Activated naive CD4-positive, alpha-beta T cell treated with anti-CD3 and anti-CD28 coated beads for 36 hours (primary cell): ENCODE measurements around the gene PLAGL2. TPM values are rescaled to one million over a fixed set of nuclear protein-coding genes. Genes with fewer than 3 reads are reported as not detected.
"Not testable (repeated sequence)": the region's sequence is repeated elsewhere in the genome, so short reads cannot be mapped to it uniquely, and the experiment has no call there.

Experiments used
- CTCF ChIA-PET: fragments of 350-600 bp; sonication (Branson Sonifier 250); formaldehyde crosslinking; loops from one replicate; lab custom pipeline; 2021; ENCODE audit warnings: antibody characterized with exemption; lab: Charles Lee
- DNase-seq: peaks from one replicate; pipeline ENCODE4 v3.0.0-alpha.2; 2020
- H3K27ac Mint-ChIP-seq: one replicate; pipeline ENCODE4 v1.8.0; 2021; ENCODE audit warnings: mild to moderate bottlenecking, mixed read lengths
- H3K27me3 Mint-ChIP-seq: one replicate; pipeline ENCODE4 v1.8.0; 2021; ENCODE audit warnings: low read depth, mixed read lengths
- H3K36me3 Mint-ChIP-seq: one replicate; pipeline ENCODE4 v1.8.0; 2021; ENCODE audit warnings: low read depth, mixed read lengths
- H3K4me1 Mint-ChIP-seq: one replicate; pipeline ENCODE4 v1.8.0; 2021; ENCODE audit warnings: low read depth, mixed read lengths
- H3K4me3 Mint-ChIP-seq: one replicate; pipeline ENCODE4 v1.8.0; 2021; ENCODE audit warnings: mild to moderate bottlenecking, moderate library complexity, mixed read lengths
- H3K9me3 Mint-ChIP-seq: one replicate; pipeline ENCODE4 v1.8.0; 2021; ENCODE audit warnings: mixed read lengths
- intact Hi-C: fragments of 100-400 bp; cut with micrococcal nuclease; formaldehyde crosslinking; loops from one replicate; pipeline ENCODE4 v1.15.1; 2023
- total RNA-seq, 2 experiments: library from RNA; stranded (reverse); gene quantifications; one replicate each; pipeline ENCODE4 v1.2.3, GENCODE V29; 2021

PLAGL2 gene
- total RNA-seq, 2 experiments from 2014 or later = 63.3 to 64.9 TPM

DNA sequence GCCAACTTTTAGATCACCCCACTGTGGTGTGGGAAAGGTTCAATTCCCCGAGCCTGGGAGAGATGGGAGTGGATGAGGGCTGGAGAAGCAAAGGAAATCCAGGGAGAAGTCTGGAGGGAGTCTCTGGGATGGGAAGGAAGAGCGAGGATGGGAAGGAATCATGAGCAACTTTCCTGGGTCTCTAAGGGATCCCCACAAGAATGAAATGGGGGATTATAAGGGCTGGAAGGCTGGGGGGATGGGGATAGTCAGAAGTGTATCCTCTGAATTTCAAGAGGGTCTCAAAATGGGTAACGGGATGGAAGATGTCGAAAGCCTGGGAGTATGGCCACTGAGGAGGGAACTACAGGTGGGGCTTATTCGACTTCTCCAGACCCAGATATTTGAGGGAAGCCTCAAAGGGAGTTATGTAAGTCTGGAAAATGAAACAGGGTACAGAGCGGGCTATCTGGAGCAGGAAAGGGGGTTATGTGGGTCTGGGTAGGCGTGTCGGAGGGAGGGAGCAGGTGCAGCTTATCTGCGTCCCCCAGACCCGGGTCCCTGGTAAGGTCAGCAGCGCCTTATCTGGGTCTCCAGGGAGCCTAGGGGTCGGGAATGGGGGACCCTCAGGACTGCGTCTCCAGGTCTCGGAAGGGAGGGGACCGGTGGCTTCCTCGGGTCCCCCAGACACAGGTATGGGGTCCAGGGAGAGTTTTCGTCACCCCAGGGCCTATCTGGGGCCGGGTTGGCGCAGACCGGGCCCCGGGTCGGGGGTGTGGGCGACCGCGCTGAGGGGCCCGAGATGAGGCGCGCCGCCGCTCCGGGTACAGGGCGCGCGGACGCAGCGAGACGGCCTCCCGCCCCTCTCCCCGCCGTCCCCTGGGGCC lies 550 bp downstream of the PLAGL2 start:
- peaks cover 79% of the 10 kb centered on the region for H3K36me3 Mint-ChIP-seq
- CTCF ChIA-PET = no interaction called here
- no peak for DNase-seq

DNA sequence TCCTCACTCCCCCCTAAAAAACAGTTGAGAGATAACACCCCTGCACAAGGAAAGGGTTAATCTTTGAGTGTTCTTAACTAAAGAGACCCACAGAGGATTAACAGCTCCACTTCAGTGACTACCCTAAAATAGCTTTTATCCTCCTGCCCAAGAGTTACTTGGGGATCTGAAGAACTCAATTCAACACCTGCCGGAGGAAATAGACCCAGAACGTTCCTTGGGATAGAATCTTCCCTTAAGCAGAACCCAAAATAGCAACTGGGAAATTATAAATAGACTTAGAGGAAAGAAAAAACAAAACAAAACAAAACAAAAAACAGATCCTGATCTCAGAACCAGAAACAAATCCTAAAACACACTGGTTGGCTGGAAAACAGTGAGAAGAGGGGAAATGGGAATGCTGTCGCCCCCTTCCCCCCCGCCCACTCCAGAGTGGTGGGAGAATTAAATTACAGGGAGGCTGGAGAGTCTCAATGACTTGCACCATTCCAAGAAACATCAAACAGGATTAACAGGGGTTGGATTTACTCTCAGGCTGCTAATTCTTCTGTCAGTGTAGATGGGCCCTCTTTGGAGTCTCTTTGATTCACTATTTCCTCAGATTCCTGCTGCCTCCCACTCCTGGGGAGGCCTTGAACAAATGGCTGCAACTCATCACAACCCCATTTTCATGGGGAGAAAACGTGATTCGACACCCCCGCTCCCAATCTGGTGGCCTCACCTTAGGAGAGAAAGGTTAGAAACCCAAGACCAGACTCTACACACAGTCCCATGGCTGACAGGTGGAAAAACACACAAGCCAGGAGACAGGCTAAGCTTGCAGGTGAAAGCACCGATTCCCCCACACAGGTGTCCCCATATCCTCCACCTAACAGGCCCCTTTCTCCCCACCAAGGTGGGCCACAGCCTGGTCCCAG lies 1.4 kb downstream of the PLAGL2 start:
- DNase-seq = no peak
- CTCF ChIA-PET = interaction anchor here (0.6 to 0.9 kb wide), 4 partner anchors 25 to 319 kb away, joined by 3 to 5 read pairs (median 3); no protein-coding TSS in a partner anchor
- H3K27ac Mint-ChIP-seq = peak overlapping the region; percentile 98

More for the DNA sequence above, 550 bp downstream of the PLAGL2 start:
- peaks cover 70% of the 10 kb centered on the region for H3K4me1 Mint-ChIP-seq
- peak overlapping the region; percentile 98 for H3K27ac Mint-ChIP-seq
- H3K4me3 Mint-ChIP-seq = peak overlapping the region; percentile 99
- intact Hi-C loops = loop anchor here (1.0 kb wide), 1 partner anchor 98 kb away; the partner anchor contains the start of gene TM9SF4
- H3K9me3 Mint-ChIP-seq = no peaks in the 10 kb centered on the region
- no peaks in the 10 kb centered on the region for H3K27me3 Mint-ChIP-seq

DNA sequence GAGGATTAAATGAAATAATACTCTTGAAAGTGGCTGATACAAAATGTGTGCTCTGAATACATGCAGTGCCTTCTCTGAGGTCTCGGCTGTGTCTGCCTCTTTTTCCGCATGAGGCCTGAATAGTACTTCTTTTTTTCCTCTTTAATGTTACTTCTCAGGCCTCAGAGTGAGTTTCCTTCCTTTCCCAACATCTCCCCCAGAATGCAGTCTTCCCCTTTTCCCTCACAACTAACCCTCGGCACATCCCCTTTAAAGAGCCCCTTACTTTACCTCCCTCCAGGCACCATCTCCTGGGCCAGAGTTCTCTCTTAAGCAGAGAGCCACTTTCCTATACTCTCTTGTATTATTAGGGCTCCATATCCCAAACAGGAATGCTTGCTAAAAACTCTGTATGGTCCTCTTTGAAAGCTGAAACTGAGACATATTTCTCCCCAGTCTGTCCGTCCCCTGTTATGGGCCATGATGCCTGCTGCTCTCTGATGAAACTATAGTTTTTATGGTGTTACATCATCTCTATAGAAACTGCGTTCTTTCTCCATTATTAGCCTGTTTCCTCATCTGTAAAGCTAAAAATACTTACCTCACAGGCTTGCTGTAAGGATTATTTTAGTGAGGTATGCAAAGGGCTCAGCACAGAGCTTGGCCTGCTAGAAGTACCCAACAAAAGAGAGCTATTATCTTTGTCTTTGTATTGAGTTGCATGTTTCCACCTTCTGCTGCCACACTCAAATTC lies 2.3 kb downstream of the PLAGL2 start:
- peaks cover 72% of the 10 kb centered on the region for H3K4me1 Mint-ChIP-seq

More for the DNA sequence above, 1.4 kb downstream of the PLAGL2 start:
- intact Hi-C loops = no loop called here
- Mint-ChIP-seq H3K27me3 (no peaks in the 10 kb centered on the region), H3K9me3 (no peaks in the 10 kb centered on the region), H3K36me3 (peaks cover 81% of the 10 kb centered on the region), H3K4me3 (peak overlapping the region; percentile 99), H3K4me1 (peaks cover 72% of the 10 kb centered on the region)

DNA sequence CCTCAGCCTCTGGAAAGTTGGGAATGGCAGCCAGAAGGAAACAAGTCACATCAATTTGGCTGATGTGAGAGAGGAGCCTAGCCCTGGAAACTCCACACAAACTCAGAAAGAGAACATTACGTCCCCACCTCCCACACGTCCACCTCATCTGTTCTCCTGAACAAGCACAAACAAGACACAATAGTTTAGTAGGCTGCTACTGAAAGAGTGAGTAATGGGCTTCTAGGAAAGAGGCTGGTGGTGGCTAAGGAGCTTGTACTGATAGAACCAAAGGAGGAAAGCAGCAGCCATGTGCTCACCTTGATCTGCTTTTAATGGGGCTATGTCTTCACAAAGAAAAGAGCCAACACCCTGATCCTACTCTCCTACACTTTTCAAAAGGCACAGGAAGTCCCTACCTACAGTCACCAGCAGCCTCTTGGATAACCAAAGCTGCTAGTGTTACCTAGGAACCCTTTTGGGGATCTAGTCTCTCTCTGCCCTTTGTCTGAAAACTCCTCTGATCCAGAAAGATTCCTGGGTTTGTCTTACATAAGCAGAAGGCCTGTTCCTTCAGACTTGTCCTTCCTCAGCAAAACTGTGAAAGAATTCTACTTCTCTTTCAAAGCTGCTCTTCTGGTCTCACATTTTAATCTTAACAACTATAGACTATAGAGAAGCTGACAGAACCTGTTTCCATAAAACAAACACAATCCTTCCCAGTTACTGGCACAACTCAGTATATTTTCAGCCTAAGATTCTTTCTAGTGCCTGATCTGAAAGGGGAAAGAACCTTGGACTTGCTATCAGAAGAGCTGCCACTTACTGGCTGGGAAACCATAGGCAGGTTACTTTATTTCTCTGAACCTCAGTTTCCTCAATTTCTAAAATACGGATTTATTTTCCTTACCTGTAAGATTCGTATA lies 3.1 kb downstream of the PLAGL2 start:
- CTCF ChIA-PET = interaction anchor here (0.8 to 1.4 kb wide), 3 partner anchors 16 to 155 kb away, joined by 3 to 4 read pairs (median 3); no protein-coding TSS in a partner anchor
- peaks cover 81% of the 10 kb centered on the region for H3K36me3 Mint-ChIP-seq

More for the DNA sequence above, 2.3 kb downstream of the PLAGL2 start:
- intact Hi-C loops = no loop called here
- peak overlapping the region; percentile 98 for H3K27ac Mint-ChIP-seq
- CTCF ChIA-PET = interaction anchor here (0.6 to 1.4 kb wide), 6 partner anchors 26 to 320 kb away, joined by 3 to 5 read pairs (median 3); no protein-coding TSS in a partner anchor
- no peaks in the 10 kb centered on the region for H3K9me3 Mint-ChIP-seq
- peaks cover 80% of the 10 kb centered on the region for H3K36me3 Mint-ChIP-seq
- no peaks in the 10 kb centered on the region for H3K27me3 Mint-ChIP-seq
- DNase-seq = no peak
- peak overlapping the region; percentile 99 for H3K4me3 Mint-ChIP-seq

DNA sequence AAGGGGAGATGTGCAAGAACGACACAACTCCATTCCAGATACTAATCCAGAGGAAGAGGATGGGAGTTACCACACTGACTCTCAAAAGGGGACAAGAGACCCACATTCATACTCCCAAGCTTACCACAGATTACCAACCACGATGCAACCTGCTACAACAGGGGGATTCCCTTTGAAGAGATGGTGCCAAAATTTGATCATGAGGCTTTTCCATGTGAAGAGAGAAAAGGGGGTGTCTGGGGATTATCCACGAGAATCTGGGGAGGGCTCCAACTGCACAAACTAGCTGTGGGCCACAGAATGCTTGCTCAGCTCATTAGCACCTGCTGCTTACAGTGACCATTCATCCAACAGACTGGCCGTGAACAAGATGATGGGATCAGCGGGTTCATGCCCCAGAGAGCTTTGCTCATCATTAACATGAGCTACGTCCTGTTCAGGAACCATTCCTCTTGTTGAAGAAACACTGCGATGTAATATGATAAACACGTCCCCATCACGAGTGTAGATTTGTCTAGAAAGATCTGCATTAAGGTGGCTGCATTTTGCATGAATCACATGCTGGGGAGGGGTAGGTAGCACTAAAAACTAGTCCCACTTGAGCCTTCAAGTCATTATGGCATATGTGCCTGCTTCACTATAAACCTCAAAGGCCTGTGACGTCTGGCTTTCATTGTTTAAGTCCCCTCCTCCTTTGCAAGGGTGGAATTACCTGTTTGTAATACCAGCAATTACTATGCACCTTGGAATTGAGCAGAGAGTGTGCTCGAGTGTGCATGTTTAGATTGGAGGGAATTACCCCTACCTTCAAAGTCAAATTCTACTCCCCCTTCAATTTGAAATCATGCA lies 4.0 kb downstream of the PLAGL2 start:
- no peaks in the 10 kb centered on the region for H3K27me3 Mint-ChIP-seq
- H3K27ac Mint-ChIP-seq = peak overlapping the region; percentile 98
- H3K4me3 Mint-ChIP-seq = peak overlapping the region; percentile 99
- intact Hi-C loops = loop anchor here (1.0 to 5.0 kb wide), 7 partner anchors 29 to 304 kb away; partner anchors contain the start of genes ASXL1 and KIF3B
- CTCF ChIA-PET = interaction anchor here (0.8 to 1.4 kb wide), 2 partner anchors 15 to 82 kb away, joined by 3 to 4 read pairs; no protein-coding TSS in a partner anchor
- peaks cover 72% of the 10 kb centered on the region for H3K4me1 Mint-ChIP-seq
- H3K9me3 Mint-ChIP-seq = no peaks in the 10 kb centered on the region
- peak; percentile 74 for DNase-seq
- H3K36me3 Mint-ChIP-seq = peaks cover 82% of the 10 kb centered on the region

More for the DNA sequence above, 3.1 kb downstream of the PLAGL2 start:
- Mint-ChIP-seq H3K4me1 (peaks cover 72% of the 10 kb centered on the region), H3K4me3 (peak overlapping the region; percentile 99), H3K9me3 (no peaks in the 10 kb centered on the region), H3K27ac (peak overlapping the region; percentile 98), H3K27me3 (no peaks in the 10 kb centered on the region)
- DNase-seq = peak; percentile 93
- intact Hi-C loops = loop anchor here (1.0 to 5.0 kb wide), 7 partner anchors 28 to 303 kb away; partner anchors contain the start of genes ASXL1 and KIF3B

DNA sequence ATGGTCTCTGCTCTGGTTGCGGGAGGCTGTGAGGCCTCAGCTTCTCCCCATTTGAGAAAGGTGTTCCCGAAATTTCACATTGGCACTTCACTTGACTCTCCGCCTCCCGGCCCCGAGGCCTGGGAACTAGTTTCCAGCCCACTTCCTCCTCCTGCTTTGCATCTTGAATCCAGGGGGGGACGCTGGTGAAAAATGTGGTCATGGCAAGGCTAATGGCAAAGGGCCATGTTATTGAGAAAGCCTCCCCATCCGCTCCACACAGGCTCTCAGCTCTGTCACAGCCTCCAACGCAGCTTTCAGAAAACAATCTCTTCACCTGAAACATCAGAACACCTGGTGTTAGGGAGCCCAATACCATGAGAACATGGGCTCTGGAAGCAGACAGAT lies 5.6 kb downstream of the PLAGL2 start:
- no peak for DNase-seq
- Mint-ChIP-seq H3K27me3 (no peaks in the 10 kb centered on the region), H3K36me3 (peaks cover 87% of the 10 kb centered on the region), H3K9me3 (no peaks in the 10 kb centered on the region), H3K27ac (peak overlapping the region; percentile 98), H3K4me3 (peak overlapping the region; percentile 45), H3K4me1 (peaks cover 74% of the 10 kb centered on the region)
- intact Hi-C loops = loop anchor here (5.0 kb wide), 1 partner anchor 305 kb away; no protein-coding TSS in a partner anchor
- CTCF ChIA-PET = interaction anchor here (0.6 kb wide), 1 partner anchor 158 kb away, joined by 3 read pairs; no protein-coding TSS in a partner anchor

DNA sequence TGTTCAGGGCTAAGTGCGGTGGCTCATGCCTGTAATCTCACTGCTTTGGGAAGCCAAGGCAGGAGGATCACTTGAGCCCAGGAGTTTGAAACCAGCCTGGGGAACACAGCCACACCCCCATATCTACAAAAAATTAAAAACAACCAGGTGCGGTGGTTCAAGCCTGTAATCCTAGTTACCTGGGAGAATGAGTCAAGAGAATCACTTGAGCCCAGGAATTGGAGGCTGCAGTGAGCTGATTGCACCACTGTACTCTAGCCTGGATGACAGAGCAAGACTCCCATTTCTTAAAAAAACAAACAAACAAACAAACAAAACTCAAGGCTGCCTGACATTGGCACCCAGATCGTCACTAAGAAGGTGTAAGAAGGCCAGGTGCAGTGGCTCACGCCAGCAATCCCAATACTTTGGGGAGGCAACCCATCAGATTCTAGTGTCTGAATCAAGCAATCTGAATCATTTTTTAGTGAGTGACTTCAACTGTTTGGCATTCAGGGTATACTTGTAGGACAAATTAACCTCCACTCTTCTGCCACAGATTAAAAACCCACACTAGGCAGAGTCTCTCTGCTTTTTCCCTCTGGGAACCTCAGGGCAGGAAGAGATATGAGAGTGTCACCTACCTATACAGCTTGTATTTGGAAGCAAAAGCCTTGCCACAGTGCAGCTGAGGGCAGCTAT lies 6.1 kb downstream of the PLAGL2 start:
- CTCF ChIA-PET = interaction anchor here (0.6 kb wide), 2 partner anchors 10 to 158 kb away, joined by 3 read pairs; no protein-coding TSS in a partner anchor

DNA sequence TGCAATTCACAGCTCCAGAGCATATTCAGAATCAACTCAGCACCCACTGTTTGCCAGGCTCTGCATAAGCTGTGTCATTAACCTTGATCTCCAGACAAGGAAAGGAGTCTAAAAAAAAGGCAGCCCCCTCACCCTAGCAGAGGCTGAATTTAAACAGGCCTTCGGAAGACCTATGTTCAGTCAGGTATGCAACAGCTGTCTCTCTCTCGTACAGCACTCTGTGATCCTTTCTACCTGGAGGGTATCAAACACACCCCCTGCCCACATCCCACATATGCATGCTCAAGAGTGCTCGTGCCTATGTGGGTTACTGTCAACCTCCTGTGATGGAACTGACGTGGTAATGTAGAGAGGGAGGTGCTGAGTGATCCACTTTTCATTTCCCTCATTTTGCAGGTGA lies 8.5 kb downstream of the PLAGL2 start:
- no peak for DNase-seq
- Mint-ChIP-seq H3K36me3 (peaks cover 80% of the 10 kb centered on the region), H3K4me3 (peak overlapping the region; percentile 16), H3K27ac (peak overlapping the region; percentile 77), H3K4me1 (peaks cover 76% of the 10 kb centered on the region), H3K27me3 (no peaks in the 10 kb centered on the region), H3K9me3 (no peaks in the 10 kb centered on the region)
- intact Hi-C loops = no loop called here
- CTCF ChIA-PET = no interaction called here

More for the DNA sequence above, 6.1 kb downstream of the PLAGL2 start:
- intact Hi-C loops = loop anchor here (5.0 kb wide), 1 partner anchor 306 kb away; no protein-coding TSS in a partner anchor
- no peaks in the 10 kb centered on the region for H3K9me3 Mint-ChIP-seq
- no peak for DNase-seq
- H3K4me3 Mint-ChIP-seq = peak overlapping the region; percentile 19
- no peaks in the 10 kb centered on the region for H3K27me3 Mint-ChIP-seq
- H3K36me3 Mint-ChIP-seq = peaks cover 85% of the 10 kb centered on the region
- H3K27ac Mint-ChIP-seq = peak overlapping the region; percentile 73
- peaks cover 74% of the 10 kb centered on the region for H3K4me1 Mint-ChIP-seq

DNA sequence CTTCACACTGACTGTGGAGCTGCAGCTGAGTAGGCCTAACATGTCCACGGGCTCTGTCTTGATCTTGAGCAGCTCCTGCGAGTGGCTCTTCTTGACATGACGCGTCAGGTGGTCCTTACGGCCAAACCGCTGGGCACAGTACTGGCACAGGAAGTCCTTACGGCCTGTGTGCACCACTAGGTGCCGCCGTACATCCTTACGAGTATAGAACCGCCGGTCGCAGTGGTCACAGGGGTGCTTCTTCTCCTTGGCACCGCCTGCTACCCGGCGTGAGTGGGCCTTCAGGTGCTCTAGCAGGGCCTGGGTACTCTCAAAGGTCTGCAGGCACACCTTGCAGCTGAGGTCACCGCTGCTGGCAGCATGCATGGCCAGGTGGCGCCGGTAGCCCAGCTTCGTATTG lies 10.4 kb downstream of the PLAGL2 start:
- intact Hi-C loops, DNase-seq, CTCF ChIA-PET, H3K27me3 Mint-ChIP-seq, H3K27ac Mint-ChIP-seq, H3K9me3 Mint-ChIP-seq, H3K4me3 Mint-ChIP-seq: not testable (repeated sequence)
- Mint-ChIP-seq H3K4me1 (peaks cover 74% of the 10 kb centered on the region), H3K36me3 (peaks cover 70% of the 10 kb centered on the region)
